ENCODE results near the gene LCT.
"Not testable (repeated sequence)": the region's sequence is repeated elsewhere in the genome, so short reads cannot be mapped to it uniquely, and the experiment has no call there.

The LCT gene

DNA sequence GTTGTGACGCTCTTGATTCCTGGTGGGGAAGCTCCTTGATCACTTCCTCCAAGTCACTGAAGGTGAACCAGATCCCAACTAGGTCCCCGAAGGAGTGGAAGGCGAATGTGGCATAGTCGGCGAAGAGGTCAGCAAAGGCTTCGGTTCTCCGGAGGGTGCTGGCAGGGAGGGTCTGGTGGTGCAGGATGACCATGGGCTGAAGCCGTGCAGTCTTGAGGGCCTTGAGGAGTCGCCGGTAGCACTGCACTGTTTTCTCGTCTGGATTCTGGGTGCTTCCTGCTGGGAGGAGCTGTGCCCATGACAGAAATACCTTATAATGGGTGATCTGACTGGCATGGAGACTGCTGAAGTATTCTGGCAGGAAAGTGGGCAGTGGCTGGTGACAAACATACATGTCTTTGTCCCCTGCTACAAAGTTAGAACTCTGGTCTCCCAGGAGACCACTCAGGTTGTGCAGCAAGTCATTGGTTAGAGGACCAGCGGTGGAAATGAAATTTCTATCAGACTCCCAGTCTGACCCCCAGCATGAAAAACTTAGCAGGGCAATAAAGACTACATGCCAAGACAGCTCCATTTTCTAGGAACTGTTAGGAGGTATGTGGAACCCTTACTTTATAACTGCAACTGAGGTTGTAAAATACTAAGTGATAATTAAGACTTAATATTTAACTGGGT is at the start of gene LCT:
Gene LCT, minus strand, starts transcription at position 589 of the 675 bp plus-strand sequence. Its CDS starts 15 bp downstream, at position 574.
- in situ Hi-C loops (cut with HindIII; ENCODE audit: low sequenced_read_pairs): no loop called here

DNA sequence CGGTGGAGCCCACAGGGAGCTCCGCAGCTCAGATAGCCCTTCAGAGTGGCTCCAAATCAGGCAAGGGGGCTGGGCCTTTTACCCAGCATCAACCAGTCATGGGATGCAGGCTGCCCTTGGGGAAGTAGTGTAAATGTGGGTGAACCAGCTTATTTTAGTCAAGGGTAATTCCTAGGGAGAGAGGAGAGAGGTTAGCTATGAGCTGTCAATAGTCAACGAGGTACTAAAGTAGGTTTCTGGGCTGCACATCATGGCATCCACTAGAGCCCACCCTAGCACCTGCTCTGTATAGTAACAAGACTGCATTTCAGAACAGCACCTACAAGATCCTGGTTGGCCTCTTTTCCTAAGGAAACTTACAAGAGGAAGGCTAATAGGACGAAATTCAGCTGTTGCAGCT is 48.7 kb upstream of the LCT start:
- in situ Hi-C loops (cut with HindIII; ENCODE audit: low sequenced_read_pairs): no loop called here

DNA sequence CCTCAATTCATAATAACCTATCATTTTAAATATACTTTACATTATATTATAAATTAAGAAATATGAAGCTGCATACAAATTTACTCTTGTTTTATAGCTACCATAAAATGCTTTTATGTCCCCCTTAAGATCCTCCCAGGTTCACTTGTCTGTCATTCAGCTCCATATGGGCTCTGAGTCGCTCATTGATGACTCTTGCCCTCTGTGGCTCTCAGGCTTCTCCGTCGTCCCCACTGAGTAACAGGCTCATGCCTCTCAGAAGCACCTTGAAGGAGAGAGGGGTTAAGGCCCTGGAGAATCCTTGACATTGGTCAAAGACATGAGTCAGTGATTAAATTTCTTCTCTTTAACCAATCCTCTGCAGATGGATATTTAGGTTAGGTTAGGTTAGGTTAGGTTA is 45.4 kb upstream of the LCT start:
- in situ Hi-C loops (cut with HindIII; ENCODE audit: low sequenced_read_pairs): no loop called here

DNA sequence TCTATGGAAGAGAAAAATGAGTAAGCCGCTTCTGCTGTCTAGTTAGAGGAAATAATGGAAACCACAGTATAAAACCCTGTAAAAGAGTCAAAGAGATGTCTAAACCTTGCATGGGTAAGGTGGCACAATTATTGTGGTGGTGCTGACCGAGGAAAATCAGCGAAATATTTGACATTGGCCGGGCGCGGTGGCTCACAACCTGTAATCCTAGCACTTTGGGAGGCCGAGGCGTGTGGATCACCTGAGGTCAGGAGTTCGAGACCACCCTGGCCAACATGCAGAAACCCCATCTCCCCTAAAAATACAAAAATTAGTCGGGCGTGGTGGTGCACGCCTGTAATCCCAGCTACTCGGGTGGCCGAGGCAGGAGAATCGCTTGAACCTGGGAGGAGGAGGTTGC is 39.8 kb upstream of the LCT start:
- in situ Hi-C loops (cut with HindIII; ENCODE audit: low sequenced_read_pairs): not testable (repeated sequence)

DNA sequence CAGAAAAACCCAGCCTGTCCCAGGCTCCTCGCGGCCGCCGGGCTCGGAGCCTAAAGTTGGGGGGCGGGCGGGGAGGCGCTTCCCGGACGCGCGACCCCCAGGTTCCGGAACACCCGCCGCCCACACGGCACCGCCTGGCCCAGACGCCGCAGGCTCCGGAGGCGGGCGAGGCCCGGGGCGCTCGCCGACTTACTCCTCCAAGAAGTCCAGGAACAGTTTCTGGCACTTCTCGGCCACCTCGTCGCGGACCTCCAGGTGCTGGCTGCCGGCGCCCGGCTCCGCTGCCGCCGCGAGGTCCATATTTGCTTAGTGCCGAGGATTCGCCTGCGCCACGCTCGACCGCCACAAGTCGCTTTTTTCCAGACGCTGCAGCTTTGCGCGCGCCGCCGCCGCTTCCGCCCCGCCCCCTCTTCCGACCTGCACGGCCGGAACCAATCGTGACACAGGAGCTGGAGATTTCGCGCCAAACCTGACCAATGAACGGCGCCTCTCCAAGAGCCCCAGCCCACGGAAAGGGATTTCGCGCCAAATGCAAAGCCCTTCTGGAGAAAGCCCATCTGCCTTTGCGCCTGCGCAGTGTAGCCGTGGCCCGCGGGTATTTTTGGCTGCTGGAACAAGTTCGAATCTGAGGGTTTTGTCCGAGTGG is 39.2 kb upstream of the LCT start, which contains the start of gene MCM6:
Gene MCM6, minus strand, starts transcription at position 378 of the 646 bp plus-strand sequence. Its CDS starts 78 bp downstream, at position 300.
- in situ Hi-C loops (cut with HindIII; ENCODE audit: low sequenced_read_pairs): no loop called here

DNA sequence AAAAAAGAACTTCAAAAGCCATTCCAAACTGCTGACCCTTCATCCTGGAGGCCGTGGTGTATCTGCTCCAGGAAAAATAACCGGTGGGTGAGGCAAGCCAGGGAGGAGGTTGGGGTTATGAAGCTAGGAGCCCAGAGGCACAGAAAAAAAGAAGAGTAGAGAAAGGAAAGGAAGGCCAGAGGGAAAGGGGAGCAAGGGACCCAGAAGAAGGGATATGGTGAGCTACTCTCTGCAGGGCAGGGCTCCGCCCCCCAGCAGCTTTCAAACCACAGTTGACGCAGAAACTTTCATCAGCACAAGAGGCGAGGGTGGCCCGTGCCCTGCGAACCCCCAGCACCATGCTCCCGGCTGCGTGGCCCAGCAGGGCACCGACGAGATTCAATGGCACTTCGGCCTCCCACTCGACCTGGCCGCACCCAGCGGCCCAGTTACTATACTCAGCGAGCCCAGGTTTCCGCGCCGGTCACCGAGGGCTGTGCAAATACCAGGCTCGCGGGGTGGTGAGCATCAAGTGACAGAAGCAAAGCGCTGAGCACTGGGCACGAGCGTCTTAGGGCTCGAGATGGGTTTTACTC is 38.6 kb upstream of the LCT start:
- in situ Hi-C loops (cut with HindIII; ENCODE audit: low sequenced_read_pairs): no loop called here

DNA sequence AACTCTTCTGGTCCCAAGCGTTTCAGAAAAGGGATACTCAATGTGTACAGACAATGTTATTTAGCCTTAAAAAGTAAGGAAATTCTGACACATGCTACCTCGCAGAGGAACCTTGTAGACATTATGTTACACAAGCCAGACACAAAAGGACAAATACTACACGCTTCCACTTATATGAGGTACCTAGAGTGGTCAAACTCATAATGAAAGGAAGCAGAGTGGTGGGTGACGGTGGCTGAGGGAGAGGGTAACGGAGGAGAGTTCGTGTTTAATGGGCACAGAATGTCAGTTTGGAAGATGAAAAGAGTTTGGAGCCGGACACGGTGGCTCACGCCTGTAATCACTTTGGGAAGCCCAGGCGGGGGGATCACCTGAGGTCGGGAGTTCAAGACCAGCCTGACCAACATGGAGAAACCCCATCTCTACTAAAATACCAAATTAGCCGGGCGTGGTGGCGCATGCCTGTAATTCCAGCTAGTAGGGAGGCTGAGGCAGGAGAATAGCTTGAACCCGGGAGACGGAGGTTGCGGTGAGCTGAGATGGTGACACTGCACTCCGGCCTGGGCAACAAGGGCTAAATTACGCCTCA is 37.9 kb upstream of the LCT start:
- in situ Hi-C loops (cut with HindIII; ENCODE audit: low sequenced_read_pairs): no loop called here

DNA sequence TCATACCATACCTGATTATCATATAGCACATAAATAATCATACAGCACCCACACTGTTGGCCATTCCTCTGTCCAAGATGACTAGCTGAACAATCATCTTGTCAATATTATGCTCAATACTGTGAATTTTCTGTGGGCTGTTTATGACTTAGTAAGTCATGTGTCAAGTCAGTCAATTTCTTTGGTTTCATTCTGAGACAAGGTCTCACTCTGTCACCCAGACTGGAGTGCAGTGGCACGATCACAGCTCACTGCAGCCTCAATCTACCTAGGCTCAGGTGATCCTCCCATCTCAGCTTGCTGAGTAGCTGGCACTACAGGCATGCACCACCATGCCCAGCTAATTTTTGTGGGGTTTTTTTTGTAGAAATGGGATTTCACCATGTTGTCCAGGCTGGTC is 33.6 kb upstream of the LCT start:
- in situ Hi-C loops (cut with HindIII; ENCODE audit: low sequenced_read_pairs): no loop called here

DNA sequence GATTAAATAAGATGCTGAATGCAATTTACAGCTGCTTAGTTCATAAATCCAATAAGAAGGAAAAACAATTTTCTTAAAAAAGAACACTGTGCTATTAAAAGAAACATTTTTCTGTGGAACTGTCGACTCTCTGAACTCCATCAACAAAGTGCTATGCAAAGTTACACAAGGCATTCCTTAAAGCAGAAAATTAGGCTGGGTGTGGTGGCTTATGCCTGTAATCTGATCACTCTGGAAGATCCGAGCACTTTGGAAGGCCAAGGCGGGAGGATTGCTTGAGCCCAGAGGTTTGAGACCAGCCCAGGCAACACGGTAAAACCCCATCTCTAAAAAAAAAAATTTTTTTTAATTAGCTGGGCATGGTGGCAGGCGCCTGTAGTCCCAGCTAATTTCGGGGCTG is 26.2 kb upstream of the LCT start:
- in situ Hi-C loops (cut with HindIII; ENCODE audit: low sequenced_read_pairs): no loop called here

DNA sequence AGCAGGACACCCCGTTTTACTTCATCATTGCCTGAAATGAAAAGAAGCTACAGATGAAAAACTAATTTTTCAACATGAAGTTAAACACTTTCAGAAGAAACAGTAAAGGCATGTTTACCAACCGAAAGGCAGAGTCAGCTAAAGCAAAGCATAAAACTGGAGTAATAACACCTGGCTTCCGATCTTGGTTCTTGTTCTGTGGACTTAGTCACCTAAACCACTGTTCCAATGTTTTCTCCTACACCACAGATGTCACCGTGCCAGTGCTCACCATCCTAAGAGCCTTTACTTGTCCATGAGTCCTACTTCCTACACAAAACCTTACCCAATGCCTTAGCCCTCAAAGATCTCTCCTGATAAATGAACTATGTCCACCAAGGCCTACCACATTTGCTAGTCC is 25.7 kb upstream of the LCT start:
- in situ Hi-C loops (cut with HindIII; ENCODE audit: low sequenced_read_pairs): no loop called here

- in situ Hi-C loops (cut with HindIII; ENCODE audit: low sequenced_read_pairs): no loop called here
Measured at GRCh38 chr2:135853401-135853800, 16.4 kb upstream of the LCT start.

- in situ Hi-C loops (cut with HindIII; ENCODE audit: low sequenced_read_pairs): no loop called here
Measured at GRCh38 chr2:135851858-135852257, 14.9 kb upstream of the LCT start.

- in situ Hi-C loops (cut with HindIII; ENCODE audit: low sequenced_read_pairs): no loop called here
Measured at GRCh38 chr2:135850892-135851668, 14.1 kb upstream of the LCT start.

DNA sequence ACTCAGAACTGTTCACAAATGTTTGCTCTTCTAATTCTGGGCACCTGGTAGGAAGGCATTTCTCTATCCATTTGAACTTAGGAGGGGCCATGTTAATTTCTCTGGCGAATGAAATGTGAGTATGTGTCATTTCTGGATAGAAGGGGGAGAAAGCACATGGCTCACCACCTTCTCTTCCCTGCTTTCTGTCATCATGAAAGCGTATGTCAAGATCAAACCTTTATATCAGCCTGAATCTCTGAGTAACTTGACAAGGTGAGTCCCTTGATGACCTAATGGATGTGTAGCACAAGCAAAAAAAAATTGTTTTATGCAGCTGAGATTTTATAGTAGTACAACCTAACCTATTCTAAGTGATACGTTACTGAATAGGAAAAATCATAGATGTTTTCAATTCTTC is 12.1 kb upstream of the LCT start:
- in situ Hi-C loops (cut with HindIII; ENCODE audit: low sequenced_read_pairs): no loop called here

DNA sequence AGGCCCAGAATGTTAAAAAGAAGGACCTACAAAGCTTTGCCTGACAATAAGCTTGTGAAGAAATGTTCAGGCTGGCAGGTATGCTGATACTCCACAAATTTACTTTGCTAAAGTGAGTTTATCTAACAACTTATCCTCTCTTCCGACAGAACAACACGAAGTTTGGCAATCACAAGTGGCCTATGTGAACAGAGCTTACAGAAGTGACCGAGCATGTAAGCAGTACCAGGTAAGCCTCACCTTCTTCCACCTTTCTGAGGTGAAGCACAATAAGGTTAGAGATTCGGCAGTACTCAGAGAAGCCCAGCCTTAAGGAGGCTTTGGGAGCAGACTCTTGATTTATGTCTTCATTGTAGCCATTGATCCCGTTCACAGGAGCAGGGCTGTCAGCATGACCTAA is 9.0 kb upstream of the LCT start:
- in situ Hi-C loops (cut with HindIII; ENCODE audit: low sequenced_read_pairs): no loop called here

- in situ Hi-C loops (cut with HindIII; ENCODE audit: low sequenced_read_pairs): no loop called here
Measured at GRCh38 chr2:135845257-135845656, 8.3 kb upstream of the LCT start.

- in situ Hi-C loops (cut with HindIII; ENCODE audit: low sequenced_read_pairs): no loop called here
Measured at GRCh38 chr2:135844301-135844895, 7.4 kb upstream of the LCT start.

DNA sequence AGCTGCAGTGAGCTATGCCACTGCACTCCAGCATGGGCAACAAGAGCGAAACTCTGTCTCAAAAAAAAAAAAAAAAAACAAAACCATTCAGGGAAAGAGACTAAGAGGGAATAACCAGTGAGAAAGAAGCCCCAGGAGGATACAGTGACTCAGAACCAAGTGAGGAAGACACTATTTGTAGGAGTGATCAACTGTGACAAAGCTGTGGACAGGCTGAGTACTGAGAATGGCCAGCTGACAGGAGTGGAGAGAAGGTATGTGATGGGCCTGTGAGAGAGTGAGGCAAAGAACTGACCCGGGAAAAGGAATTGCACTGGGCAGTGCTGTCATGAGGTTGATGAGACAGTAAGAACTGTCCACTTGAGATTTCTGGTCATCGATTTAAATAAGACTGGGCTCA is 6.7 kb upstream of the LCT start:
- in situ Hi-C loops (cut with HindIII; ENCODE audit: low sequenced_read_pairs): no loop called here

- in situ Hi-C loops (cut with HindIII; ENCODE audit: low sequenced_read_pairs): no loop called here
Measured at GRCh38 chr2:135840601-135841000, 3.6 kb upstream of the LCT start.

DNA sequence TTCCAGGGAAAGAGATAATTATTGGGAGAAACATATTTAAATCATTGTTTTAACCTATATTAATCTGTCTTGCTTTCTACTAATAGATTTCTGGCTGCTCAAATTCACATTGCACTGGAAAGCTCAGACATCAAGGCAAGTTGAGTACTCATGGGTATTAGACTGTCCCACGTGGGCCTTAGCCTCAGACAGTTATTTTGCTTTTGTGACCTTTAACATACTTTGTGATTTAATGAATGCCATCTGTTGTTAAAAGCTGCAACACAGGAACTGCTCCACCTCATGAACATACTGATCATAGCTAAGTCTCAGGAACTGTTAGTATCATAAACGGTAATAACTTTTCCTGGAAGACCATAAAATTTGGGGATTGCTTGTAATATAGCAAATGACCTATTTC is 2.7 kb upstream of the LCT start:
- in situ Hi-C loops (cut with HindIII; ENCODE audit: low sequenced_read_pairs): no loop called here

- in situ Hi-C loops (cut with HindIII; ENCODE audit: low sequenced_read_pairs): no loop called here
Measured at GRCh38 chr2:135838502-135838901, 1.5 kb upstream of the LCT start.

Measured in DLD1 (cell line).